HG03558 (cell line): Measurements from ENCODE around the gene IQCE.

Experiments used
- ATAC-seq: cut with Tn5 transposase; IDR thresholded peaks from one replicate; pipeline ENCODE4 v1.9.1; 2021; ENCODE audit warnings: moderate number of reproducible peaks; ENCODE audit not compliant: unreplicated experiment; ENCODE audit errors: extremely low read depth

Gene IQCE

GRCh38 chr7:2657920-2658671 lies 99.3 kb downstream of the IQCE start:
- ATAC-seq, result no peak

DNA sequence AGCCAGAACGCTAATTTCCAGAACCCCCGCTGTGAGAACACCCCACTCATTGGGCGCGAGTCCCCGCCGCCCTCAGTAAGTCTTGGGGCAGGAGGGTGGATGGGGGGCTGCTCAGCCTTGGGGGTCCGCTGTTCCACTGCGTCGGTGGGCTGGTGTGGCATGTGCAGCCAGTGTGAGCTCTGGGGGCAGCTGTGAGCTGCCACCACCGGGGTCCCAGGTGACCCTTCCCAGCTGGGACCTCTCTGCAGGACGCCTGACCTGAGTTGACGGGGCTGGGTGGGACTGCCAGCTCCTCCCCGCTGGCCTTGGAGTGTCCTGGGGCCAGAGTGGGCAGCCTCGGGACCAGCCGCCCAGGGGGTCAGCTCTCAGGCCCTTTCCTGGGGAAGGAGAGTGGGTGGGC lies 100.2 kb downstream of the IQCE start:
- no peak for ATAC-seq

GRCh38 chr7:2659556-2660358 lies 101.0 kb downstream of the IQCE start:
- ATAC-seq, result no peak

GRCh38 chr7:2660359-2661095 lies 101.7 kb downstream of the IQCE start:
- ATAC-seq, result no peak

GRCh38 chr7:2661096-2661449 lies 102.3 kb downstream of the IQCE start:
- no peak for ATAC-seq

- ATAC-seq, result no peak
Measured at GRCh38 chr7:2661602-2662272, 103.0 kb downstream of the IQCE start.

DNA sequence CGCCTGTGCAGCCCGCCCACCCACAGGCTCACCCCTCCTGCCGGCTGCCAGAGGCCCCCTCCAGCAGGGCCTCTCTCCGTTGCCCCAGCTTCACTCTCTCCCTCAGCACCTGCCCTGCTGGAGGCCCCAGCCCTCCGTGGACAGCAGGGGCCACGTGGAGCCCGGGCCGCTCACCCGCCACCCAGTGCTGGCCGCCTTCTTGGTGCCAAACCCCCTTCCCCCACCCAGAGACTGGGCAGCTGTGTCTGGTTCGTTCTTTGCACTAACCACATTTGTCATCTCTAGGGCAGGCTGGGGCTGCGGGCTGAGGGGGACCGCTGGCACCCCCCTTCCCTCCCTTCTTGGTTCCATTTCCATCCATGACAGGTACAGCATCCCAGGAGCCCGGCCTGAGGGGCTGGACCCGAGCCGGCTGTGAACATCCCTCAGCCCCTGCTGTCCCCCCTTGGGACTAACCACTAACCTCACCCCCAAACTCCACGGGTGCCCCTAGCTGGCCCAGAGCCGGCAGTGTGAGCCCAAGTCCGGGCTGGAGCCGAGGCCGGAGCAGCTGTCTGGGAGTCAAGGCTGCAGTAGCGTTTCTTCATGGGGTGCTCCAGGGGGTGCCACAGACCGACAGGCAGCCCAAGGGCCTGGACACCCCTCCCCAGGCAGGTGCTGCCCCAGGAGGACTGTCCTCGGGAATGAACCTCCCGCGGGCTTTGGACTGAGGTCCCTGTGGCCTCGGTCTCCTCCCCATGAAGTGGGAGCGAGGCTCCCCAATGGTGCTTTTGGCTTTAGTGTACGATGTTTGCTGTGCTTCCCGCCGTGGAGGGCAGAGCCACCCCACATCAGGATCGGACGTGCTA lies 103.7 kb downstream of the IQCE start:
- no peak for ATAC-seq

DNA sequence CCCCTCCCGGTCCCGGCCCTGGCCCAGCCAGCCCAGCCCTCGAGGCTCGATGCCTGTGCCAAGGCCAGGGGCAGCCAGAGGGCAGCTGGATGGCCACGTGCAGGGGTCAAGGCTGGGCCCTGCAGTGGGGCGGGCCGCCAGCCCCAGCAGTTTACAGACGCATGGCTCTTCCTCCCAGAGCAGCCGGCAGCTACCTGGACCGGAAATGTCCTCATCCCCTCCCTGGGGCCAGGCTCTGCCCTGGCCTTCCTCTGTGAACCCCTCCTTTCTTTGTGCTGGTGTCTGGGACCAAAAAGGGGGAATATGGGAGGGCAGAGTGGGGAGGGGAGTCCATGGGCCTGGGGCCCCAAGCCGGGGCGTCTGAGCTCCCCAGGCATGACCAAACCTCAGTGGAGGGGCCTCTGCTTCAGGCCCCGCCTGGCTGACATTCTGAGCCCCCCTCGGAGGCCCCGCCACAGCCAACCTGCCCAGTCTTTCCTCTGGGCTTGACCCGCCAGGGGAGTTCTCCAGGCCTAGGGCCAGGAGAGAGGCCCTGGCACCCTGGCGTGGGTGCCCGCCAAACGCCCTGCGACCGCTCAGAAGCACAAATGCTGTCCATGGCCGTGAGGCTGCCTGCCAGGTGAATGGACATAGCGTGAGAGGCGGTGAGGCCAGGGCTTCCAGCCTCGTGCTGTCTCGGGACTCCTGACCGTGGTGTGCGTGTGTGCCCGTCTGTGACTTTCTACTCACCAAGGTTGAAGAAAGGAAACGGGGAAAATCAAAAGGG lies 104.5 kb downstream of the IQCE start:
- no peak for ATAC-seq

GRCh38 chr7:2663960-2664359 lies 105.2 kb downstream of the IQCE start:
- no peak for ATAC-seq
